Lower lobe of right lung (tissue), 2 donors: ENCODE results near the gene SNX15. TPM values are rescaled to one million over a fixed set of nuclear protein-coding genes. Genes with fewer than 3 reads are reported as not detected.

Source experiments
- ATAC-seq, 2 donors: fragments of 200-7000 bp; cut with Tn5 transposase; one replicate each; pipeline ENCODE4 v1.9.1; 2020 to 2022; ENCODE audit warnings: mild to moderate bottlenecking in 2 of 2, moderate library complexity in 2 of 2
- DNase-seq: peaks from one replicate; pipeline ENCODE4 v3.0.0-alpha.2; 2020
- H3K27ac ChIP-seq: fragments of 200-600 bp; one replicate; pipeline ENCODE4 v1.8.0; 2022
- H3K27me3 ChIP-seq: fragments of 200-600 bp; one replicate; pipeline ENCODE4 v1.8.0; 2022; ENCODE audit warnings: low read depth
- H3K36me3 ChIP-seq: fragments of 200-600 bp; one replicate; pipeline ENCODE4 v1.8.0; 2022; ENCODE audit warnings: mild to moderate bottlenecking
- H3K4me1 ChIP-seq: fragments of 200-600 bp; one replicate; pipeline ENCODE4 v1.8.0; 2022
- H3K4me3 ChIP-seq: fragments of 200-600 bp; one replicate; pipeline ENCODE4 v1.8.0; 2022; ENCODE audit warnings: mild to moderate bottlenecking
- H3K9me3 ChIP-seq: fragments of 200-600 bp; one replicate; pipeline ENCODE4 v1.8.0; 2022
- CTCF ChIP-seq: fragments of 200-600 bp; IDR thresholded peaks from one replicate; pipeline ENCODE4 v1.8.0; 2022; ENCODE audit warnings: antibody characterized with exemption, mild to moderate bottlenecking
- intact Hi-C: fragments of 100-400 bp; cut with DNase I; formaldehyde crosslinking; loops from one replicate; pipeline ENCODE4 v1.11.0; 2022
- total RNA-seq: library from RNA; stranded (reverse); fragmentation: NEBNext Ultra II Directional; extraction: Animal tissue kit (Norgen Biotek cat#: 25700); gene quantifications from one replicate; pipeline ENCODE4 v1.2.1, GENCODE V29; 2021
- donor health status: DM: no; HTN: yes; CAD: no; lungs with severe emphysema.

Gene SNX15
- total RNA-seq, 1 donor from 2014 or later, result 25.4 TPM

GRCh38 chr11:65067446-65067845 lies 40.2 kb downstream of the SNX15 start:
- no peak for TF ChIP-seq CTCF
- intact Hi-C loops, result no loop called here
- H3K9me3 ChIP-seq, result no peaks in the 10 kb centered on the region
- no peak for ATAC-seq
- no peak overlapping the region for H3K4me3 ChIP-seq
- no peaks in the 10 kb centered on the region for H3K4me1 ChIP-seq
- H3K27ac ChIP-seq, result no peak overlapping the region
- H3K27me3 ChIP-seq, result no peaks in the 10 kb centered on the region
- H3K36me3 ChIP-seq, result no peaks in the 10 kb centered on the region
- no peak for DNase-seq

GRCh38 chr11:65069217-65069616 lies 42.0 kb downstream of the SNX15 start:
- Histone ChIP-seq H3K9me3 (no peaks in the 10 kb centered on the region), H3K27ac (no peak overlapping the region), H3K27me3 (no peaks in the 10 kb centered on the region), H3K36me3 (no peaks in the 10 kb centered on the region), H3K4me3 (no peak overlapping the region), H3K4me1 (no peaks in the 10 kb centered on the region)
- no peak for TF ChIP-seq CTCF
- intact Hi-C loops, result no loop called here
- no peak for DNase-seq
- ATAC-seq, result no peak

- Histone ChIP-seq H3K4me1 (no peaks in the 10 kb centered on the region), H3K27me3 (no peaks in the 10 kb centered on the region), H3K9me3 (no peaks in the 10 kb centered on the region), H3K27ac (no peak overlapping the region), H3K4me3 (no peak overlapping the region), H3K36me3 (no peaks in the 10 kb centered on the region)
- DNase-seq (no peak), ATAC-seq (no peak)
- TF ChIP-seq CTCF, result no peak
- intact Hi-C loops, result no loop called here
Measured at GRCh38 chr11:65071907-65072630, 44.8 kb downstream of the SNX15 start.

GRCh38 chr11:65072631-65072966 lies 45.4 kb downstream of the SNX15 start:
- DNase-seq, result no peak
- intact Hi-C loops, result no loop called here
- no peaks in the 10 kb centered on the region for H3K36me3 ChIP-seq
- no peak overlapping the region for H3K4me3 ChIP-seq
- no peaks in the 10 kb centered on the region for H3K9me3 ChIP-seq
- H3K27me3 ChIP-seq, result no peaks in the 10 kb centered on the region
- no peak for TF ChIP-seq CTCF
- H3K27ac ChIP-seq, result no peak overlapping the region
- H3K4me1 ChIP-seq, result no peaks in the 10 kb centered on the region
- no peak for ATAC-seq

GRCh38 chr11:65077451-65077850 lies 50.2 kb downstream of the SNX15 start:
- Histone ChIP-seq H3K27me3 (no peaks in the 10 kb centered on the region), H3K36me3 (no peaks in the 10 kb centered on the region), H3K4me1 (no peaks in the 10 kb centered on the region), H3K9me3 (no peaks in the 10 kb centered on the region), H3K4me3 (no peak overlapping the region), H3K27ac (no peak overlapping the region)
- DNase-seq, result no peak
- intact Hi-C loops, result no loop called here
- TF ChIP-seq CTCF, result no peak
- ATAC-seq, result no peak
